Measurements from ENCODE around the gene METTL6.
A peak's percentile ranks its signal among the peaks of the same experiment; 100 is the strongest.

METTL6 gene

GRCh38 chr3:15360788-15361493 is 66.4 kb downstream of the METTL6 start:
- Mint-ChIP-seq H3K4me3 (no peak overlapping the region), H3K36me3 (peaks cover 6% of the 10 kb centered on the region), H3K4me1 (peaks cover 62% of the 10 kb centered on the region), H3K27ac (peak overlapping the region; percentile 82), H3K27me3 (no peaks in the 10 kb centered on the region), H3K9me3 (peaks cover 2% of the 10 kb centered on the region)
- CTCF ChIA-PET: interaction anchor here (0.6 to 2.9 kb wide), 8 partner anchors 24 to 93 kb away, joined by 3 to 16 read pairs (median 4); partner anchors contain the start of gene SH3BP5
- DNase-seq: no peak
